PFSK-1 (cell line): ENCODE data around the gene SEC31A.

Experiments used
- FOXP2 ChIP-seq: optimal IDR thresholded peaks from 2 replicates; pipeline ENCODE3; 2011; ENCODE audit warnings: borderline replicate concordance, control low read depth, inconsistent platforms; ENCODE audit not compliant: insufficient read depth; ENCODE audit errors: extremely low read length, extremely low read depth
- POLR2AphosphoS5 ChIP-seq: IDR thresholded peaks from 2 replicates; pipeline ENCODE4 v1.6.1; 2012; ENCODE audit warnings: low read depth, mild to moderate bottlenecking, control low read depth, low read length, moderate library complexity
- REST ChIP-seq, 2 experiments: IDR thresholded peaks; 2 replicates each; pipeline versions ENCODE4 v1.6.1 to v1.8.0; 2011 to 2012; ENCODE audit warnings: low read depth in 2 of 2, low read length in 2 of 2, control low read depth in 1 of 2, inconsistent platforms in 1 of 2, mild to moderate bottlenecking in 1 of 2, moderate library complexity in 1 of 2; ENCODE audit not compliant: insufficient read depth in 1 of 2
- SIN3A ChIP-seq: IDR thresholded peaks from 2 replicates; pipeline ENCODE4 v1.6.1; 2012; ENCODE audit warnings: mild to moderate bottlenecking, low read length, moderate library complexity, borderline replicate concordance; ENCODE audit not compliant: insufficient read depth
- TAF1 ChIP-seq: IDR thresholded peaks from 2 replicates; pipeline ENCODE4 v1.6.1; 2012; ENCODE audit warnings: low read length, control low read depth, borderline replicate concordance; ENCODE audit not compliant: insufficient read depth

GRCh38 chr4:82818664-82819662, 72.0 kb downstream of the SEC31A start:
- TF ChIP-seq TAF1 (no peak), REST (IDR thresholded peaks at IDR 0.05; ENCODE audit: insufficient read depth in 1 of 2, low read depth in 2 of 2, low read length in 2 of 2) (no peak), POLR2AphosphoS5 (no peak), SIN3A (no peak), FOXP2 (no peak)
